H1 (cell line): ENCODE results near the gene HS6ST1. TPM values are rescaled to one million over a fixed set of nuclear protein-coding genes. Genes with fewer than 3 reads are reported as not detected.

ENCODE experiments used
- ASH2L ChIP-seq: fragments of 200-600, 300-600 bp; sonication (generic); IDR thresholded peaks from one replicate; pipeline ENCODE4 v1.7.1; 2017; ENCODE audit warnings: low read length
- HDAC6 ChIP-seq: IDR thresholded peaks from one replicate; pipeline ENCODE4 v1.7.1; 2012; ENCODE audit warnings: low read depth, mild to moderate bottlenecking, inconsistent platforms, low read length, moderate library complexity
- TEAD4 ChIP-seq: IDR thresholded peaks from 2 replicates; pipeline ENCODE4 v1.6.1; 2012; ENCODE audit warnings: low read depth, low read length, inconsistent platforms, mixed read lengths
- polyA plus RNA-seq, 7 experiments: library from polyadenylated mRNA; depleted of rRNA in 3 of 7; stranded (reverse) in 5 of 7; unstranded in 2 of 7; fragments of >200 nt in 5 of 7; fragments of 200-250 nt in 2 of 7; gene quantifications; 1 replicate in 5 of 7; 2 replicates in 1 of 7; 4 replicates in 1 of 7; pipeline versions ENCODE4 v1.2.1 to v1.2.3, GENCODE V29; 2011 to 2013; ENCODE audit warnings: missing spikeins in 2 of 7, mixed read lengths in 2 of 7
- total RNA-seq: library from RNA; stranded (reverse); fragmentation: NEBNext Ultra II Directional; extraction: Animal tissue kit (Norgen Biotek cat#: 25700); gene quantifications from 2 replicates; pipeline ENCODE4 v1.2.1, GENCODE V29; 2021

The HS6ST1 gene
- total and polyA plus RNA-seq, 2 of the 8 experiments (the other 6 are each of a cell fraction or from before 2014, with no cell fraction given): 37.4 to 74.6 TPM

DNA sequence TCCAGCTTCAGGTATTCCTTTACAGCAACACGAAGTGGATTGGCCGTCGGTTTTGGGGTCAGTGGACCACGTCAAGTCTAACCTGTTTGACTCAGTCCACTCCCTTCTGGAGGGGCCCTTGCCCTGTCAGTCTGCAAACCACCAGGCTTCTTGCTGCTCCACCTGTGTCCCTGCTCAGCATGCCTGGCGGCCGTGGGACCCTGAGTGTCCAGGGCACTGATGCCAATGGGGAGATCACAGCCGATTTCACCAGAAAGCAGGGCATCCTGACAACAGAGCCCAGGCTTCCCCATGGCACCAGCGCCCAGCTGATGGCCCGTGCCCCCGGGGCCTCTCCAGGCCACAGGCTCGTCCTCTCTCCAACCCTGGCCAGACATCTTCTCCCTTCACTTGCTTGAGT is 41.2 kb upstream of the HS6ST1 start (continued):
- TF ChIP-seq TEAD4 (no peak), HDAC6 (no peak), ASH2L (no peak)
